ENCODE data around the gene SDK1. TPM values are rescaled to one million over a fixed set of nuclear protein-coding genes. Genes with fewer than 3 reads are reported as not detected.
A peak's percentile ranks its signal among the peaks of the same experiment; 100 is the strongest.

The SDK1 gene
- total and polyA plus RNA-seq, 11 donors, result 2.2 to 5.8 (median 3.4) TPM

DNA sequence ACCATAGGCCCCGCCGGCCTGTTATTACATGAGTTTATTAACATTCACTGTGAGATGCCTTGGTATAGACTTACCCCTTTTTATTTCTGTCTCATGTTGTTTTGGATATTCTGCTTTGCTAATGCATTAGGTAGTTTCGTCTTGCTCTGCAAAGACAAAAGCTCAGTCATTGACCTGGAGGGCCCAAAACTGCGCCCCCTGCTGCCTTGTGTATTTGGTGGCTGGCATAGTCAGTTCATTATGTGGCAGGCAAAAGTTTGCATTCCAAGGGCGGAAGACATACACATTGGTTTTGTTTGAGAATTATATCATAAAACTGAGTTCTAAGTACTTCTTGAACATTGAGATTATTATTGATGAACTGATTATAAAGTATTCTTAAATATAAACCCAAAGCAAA is 372.5 kb downstream of the SDK1 start:
- DNase-seq (no peak), ATAC-seq (no peak)
- WGBS, 4 donors, result 64 to 72% (median 69%) methylated on average over 5 of the region's 5 CpGs
- no peak overlapping the region for H3K27ac ChIP-seq
- no peaks in the 10 kb centered on the region for H3K4me1 ChIP-seq
- peaks cover 0 to 3% (median 0%) of the 10 kb centered on the region in 12 donors for H3K9me3 ChIP-seq
- H3K27me3 ChIP-seq, result no peaks in the 10 kb centered on the region
- H3K36me3 ChIP-seq, result no peaks in the 10 kb centered on the region
- TF ChIP-seq POLR2A (IDR thresholded peaks at IDR 0.05), result no peak
- TF ChIP-seq, protein P1, sequence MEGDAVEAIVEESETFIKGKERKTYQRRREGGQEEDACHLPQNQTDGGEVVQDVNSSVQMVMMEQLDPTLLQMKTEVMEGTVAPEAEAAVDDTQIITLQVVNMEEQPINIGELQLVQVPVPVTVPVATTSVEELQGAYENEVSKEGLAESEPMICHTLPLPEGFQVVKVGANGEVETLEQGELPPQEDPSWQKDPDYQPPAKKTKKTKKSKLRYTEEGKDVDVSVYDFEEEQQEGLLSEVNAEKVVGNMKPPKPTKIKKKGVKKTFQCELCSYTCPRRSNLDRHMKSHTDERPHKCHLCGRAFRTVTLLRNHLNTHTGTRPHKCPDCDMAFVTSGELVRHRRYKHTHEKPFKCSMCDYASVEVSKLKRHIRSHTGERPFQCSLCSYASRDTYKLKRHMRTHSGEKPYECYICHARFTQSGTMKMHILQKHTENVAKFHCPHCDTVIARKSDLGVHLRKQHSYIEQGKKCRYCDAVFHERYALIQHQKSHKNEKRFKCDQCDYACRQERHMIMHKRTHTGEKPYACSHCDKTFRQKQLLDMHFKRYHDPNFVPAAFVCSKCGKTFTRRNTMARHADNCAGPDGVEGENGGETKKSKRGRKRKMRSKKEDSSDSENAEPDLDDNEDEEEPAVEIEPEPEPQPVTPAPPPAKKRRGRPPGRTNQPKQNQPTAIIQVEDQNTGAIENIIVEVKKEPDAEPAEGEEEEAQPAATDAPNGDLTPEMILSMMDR (IDR thresholded peaks at IDR 0.05), result peak in 9 of 12 donors; percentile 17 to 47 (median 27)
- intact Hi-C loops (cut with DNase I), result loop anchor here in 3 of 10 donors (5.0 to 10.0 kb wide), 4 partner anchors 369 to 809 kb away; partner anchors contain the start of gene SDK1 (in 2 of the 3)
- no peak overlapping the region for H3K4me3 ChIP-seq

DNA sequence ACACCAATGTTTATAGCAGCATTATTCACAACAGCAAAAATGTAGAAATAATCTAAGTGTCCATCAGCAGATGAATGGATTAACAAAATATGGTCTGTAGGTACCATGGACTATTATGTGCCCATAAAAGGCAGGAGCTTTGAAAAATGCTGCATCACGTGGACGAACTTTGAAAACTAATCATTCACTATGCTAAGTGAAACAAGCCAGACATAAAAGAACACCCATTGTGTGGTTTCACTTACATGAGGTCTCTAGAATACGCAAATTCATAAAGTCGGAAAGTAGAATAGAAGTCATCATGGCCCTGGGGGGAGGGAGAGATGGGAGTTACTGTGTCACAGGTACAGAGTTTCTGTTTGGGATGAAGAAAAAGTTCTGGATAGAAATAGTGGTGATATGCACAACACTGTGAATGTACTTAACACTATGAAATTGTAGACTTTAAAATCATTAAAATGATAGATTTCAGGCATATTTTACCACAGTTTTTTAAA is 377.3 kb downstream of the SDK1 start:
- TF ChIP-seq, protein P1 (IDR thresholded peaks at IDR 0.05), result no peak
- TF ChIP-seq POLR2A (IDR thresholded peaks at IDR 0.05), result no peak
- peaks cover 0 to 3% (median 0%) of the 10 kb centered on the region in 12 donors for H3K9me3 ChIP-seq
- H3K4me1 ChIP-seq, result no peaks in the 10 kb centered on the region
- no peak for DNase-seq
- WGBS, 4 donors, result 93 to 95% (median 94%) methylated on average over 4 of the region's 4 CpGs
- intact Hi-C loops (cut with DNase I), result loop anchor here in 2 of 10 donors (10.0 kb wide), 3 partner anchors 374 to 814 kb away; partner anchors contain the start of gene SDK1 (in 1 of the 2)
- no peak overlapping the region for H3K27ac ChIP-seq
- no peak for ATAC-seq
- H3K4me3 ChIP-seq, result no peak overlapping the region
- H3K36me3 ChIP-seq, result no peaks in the 10 kb centered on the region
- no peaks in the 10 kb centered on the region for H3K27me3 ChIP-seq

DNA sequence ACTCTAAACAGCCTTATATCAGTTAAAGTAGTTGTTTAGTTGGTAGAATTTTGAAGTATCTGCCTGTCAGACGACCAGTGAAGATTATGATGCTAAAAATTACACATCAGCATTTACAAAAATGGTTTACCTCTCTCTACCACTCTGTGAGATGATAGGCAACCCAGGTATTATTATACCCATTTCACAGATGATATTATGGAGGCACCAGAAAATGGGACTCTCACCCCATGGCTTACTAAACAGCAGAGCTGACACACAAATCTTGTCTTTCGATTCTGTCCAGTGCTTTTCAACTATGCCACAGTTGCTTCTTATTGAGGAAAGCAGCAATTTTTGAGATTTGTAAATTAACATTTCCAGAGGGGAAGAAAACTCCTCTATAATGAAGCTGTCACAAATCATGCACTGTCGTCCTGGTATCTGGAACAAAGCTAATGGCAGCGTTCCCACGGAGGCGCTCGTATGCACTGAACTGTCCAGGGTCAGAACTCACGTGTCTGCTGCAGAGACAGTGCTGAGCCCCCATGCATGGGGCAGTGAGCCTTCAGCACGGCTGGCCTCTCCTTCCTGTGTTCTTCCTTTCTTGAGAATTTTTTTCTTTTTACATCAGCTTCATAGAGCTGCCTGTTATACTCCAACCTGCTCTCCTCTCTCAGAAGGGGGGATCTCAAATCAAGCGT is 381.1 kb downstream of the SDK1 start:
- Histone ChIP-seq H3K9me3 (peaks cover 0 to 3% (median 0%) of the 10 kb centered on the region in 12 donors), H3K36me3 (no peaks in the 10 kb centered on the region), H3K27me3 (no peaks in the 10 kb centered on the region), H3K4me1 (no peaks in the 10 kb centered on the region), H3K27ac (no peak overlapping the region), H3K4me3 (no peak overlapping the region)
- ATAC-seq (peak in 2 of 4 donors; percentile 29 to 49), DNase-seq (no peak)
- intact Hi-C loops (cut with DNase I), result no loop called here
- 28 to 49% (median 37%) methylated on average over 10 of the region's 10 CpGs for WGBS, 4 donors
- TF ChIP-seq, protein P1 (IDR thresholded peaks at IDR 0.05), result no peak
- no peak for TF ChIP-seq POLR2A (IDR thresholded peaks at IDR 0.05)
